Posterior cingulate gyrus (tissue), 11 donors: ENCODE results near the gene ACAP2.
"Not testable (repeated sequence)": the region's sequence is repeated elsewhere in the genome, so short reads cannot be mapped to it uniquely, and the experiment has no call there.

Experiments used
- DNase-seq, 10 donors: peaks; one replicate each; pipeline versions ENCODE4 v3.0.0 to v3.0.0-alpha.2; 2020 to 2021; ENCODE audit warnings: mixed read lengths in 3 of 10
- intact Hi-C: fragments of 100-400 bp; cut with DNase I; formaldehyde crosslinking; loops from one replicate; pipeline ENCODE4 v1.15.1; 2023

ACAP2 gene

DNA sequence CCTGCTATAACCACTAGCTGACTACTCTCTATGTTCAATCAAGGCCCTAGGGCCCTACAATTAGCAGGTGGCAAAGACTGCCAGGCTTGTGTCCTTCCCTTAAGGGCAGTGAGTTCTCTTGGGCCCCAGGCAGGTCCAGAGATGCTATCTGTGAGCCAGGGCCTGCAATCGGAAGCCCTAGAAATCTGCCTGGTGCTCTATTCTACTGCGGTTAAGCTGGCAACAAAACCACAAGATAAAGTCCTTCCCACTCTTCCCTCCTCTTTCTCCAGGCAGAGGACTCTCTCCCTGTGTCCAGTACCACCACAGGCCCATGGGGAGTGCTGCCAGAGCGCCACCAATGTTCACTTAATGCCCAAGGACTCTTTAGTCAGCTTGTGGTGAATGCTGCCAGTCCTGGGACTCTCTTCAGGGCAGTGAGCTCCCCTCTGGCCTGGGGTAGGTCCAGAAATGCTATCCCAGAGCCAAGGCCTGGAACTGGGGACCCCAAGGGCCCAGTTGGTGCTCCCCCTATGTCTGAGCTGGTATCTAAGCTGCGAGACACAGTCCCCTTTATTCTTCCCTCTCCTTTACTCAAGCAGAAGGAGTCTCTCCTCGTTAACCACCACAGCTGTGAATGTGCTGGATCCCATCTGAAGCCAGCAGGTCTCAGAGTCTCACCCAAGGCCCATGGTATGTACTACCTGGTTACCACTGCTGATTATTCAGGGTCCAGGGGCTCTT, 206.6 kb downstream of the ACAP2 start:
- peak in 2 of 10 donors; percentile 8 to 47 for DNase-seq
- intact Hi-C loops = no loop called here

DNA sequence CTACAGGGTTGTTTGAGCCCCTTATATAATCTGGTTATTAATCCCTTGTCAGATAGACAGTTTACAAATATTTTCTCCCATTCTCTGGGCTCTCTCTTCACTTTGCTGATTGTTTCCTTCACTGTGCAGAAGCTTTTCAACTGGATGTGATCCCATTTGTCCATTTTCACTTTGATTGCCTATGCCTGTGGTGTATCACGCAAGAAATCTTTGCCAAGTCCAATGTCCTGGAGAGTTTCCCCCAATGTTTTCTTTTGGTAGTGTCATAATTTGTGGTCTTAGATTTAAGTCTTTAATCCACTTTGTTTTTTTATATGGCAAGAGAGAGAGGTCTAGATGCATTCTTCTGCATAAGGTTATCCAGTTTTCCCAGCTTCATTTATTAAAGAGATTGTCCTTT, 212.6 kb downstream of the ACAP2 start:
- intact Hi-C loops = no loop called here
- no peak for DNase-seq

- intact Hi-C loops = not testable (repeated sequence)
- DNase-seq = peak in 1 of 10 donors; percentile 22
Observed at GRCh38 chr3:195228886-195229285, 213.9 kb downstream of the ACAP2 start.

DNA sequence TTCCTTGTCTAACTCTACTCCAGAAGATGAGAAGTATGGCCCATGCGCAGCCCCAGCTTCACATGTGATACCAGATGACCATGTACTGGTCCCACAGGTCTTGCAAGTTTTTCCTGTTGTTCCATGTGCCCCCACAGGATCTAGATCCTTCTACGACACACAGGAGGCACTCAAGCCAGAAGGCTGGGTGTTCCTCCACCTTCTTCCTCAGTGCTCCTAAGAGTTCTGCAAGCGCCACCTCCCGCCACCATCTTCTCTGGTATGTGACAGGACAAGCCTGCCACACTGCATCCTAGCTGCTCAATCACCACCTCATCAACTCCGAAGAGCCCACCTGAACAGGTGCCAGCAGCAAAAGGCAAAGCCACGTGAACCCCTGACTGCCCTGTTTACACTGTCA, 214.9 kb downstream of the ACAP2 start:
- peak in 1 of 10 donors; percentile 43 for DNase-seq

DNA sequence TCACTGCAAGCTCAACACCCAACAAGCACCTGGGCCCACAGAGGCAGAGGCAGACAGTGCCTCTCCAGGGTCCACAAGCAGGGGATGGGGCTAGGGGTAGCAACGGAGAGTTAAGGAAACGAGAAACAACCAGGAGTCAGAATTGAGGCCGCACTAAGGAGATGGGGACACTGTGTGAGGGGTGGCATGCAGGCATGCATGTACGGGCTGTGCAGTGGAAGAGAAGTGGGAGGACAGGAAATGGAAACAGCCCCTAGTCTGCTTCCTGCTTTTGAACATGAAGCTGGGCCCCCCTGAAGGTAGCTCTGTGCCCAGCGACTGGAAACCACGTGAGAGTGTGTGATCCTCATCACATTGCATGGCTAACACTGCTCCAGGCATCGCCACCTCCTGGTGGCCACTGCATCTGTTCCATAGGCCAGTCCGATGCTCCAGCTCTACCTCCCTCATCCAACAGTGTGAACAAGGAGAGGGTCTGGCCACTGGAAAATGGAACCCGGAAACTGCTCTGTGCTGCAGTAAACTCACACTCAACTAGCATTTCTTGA, 215.8 kb downstream of the ACAP2 start:
- intact Hi-C loops = no loop called here
- DNase-seq = peak in 1 of 10 donors; percentile 70

More for the DNA sequence above, 214.9 kb downstream of the ACAP2 start:
- intact Hi-C loops = no loop called here

- DNase-seq = peak in 1 of 10 donors; percentile 15
- intact Hi-C loops = no loop called here
Observed at GRCh38 chr3:195226445-195226844, 216.4 kb downstream of the ACAP2 start.

DNA sequence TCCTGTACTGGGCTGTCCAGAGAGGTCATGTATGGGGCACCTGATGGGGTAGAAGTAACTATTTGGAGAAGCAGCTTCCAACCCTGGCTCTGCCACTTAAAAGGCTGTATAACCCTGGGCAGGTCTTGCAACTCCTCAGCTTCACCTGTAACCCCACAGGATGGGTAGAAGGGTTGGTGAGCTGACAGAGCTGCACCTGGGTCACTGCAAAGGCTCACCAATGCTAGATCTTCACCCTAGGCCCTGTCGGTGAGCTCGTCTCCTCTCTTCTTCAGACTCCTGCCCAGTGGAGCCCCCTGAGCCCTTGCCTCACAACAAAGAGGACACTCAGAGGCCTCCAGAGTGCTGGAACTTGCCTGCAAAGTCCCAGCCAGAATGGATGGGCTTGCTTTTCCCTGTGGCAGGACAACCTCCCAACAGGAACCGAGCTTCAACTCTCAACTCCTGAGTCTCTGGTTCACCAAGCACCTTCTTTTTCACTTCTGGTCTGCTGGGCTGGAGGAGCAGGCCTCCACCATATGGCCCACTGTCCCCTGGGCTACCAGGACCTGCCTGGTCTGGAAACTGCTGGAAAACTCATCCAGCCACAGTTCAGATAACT, 217.7 kb downstream of the ACAP2 start:
- DNase-seq = peak in 1 of 10 donors; percentile 58
- intact Hi-C loops = no loop called here
